EL (cell line): ENCODE measurements around the gene TRAF3.
"Not testable (repeated sequence)": the region's sequence is repeated elsewhere in the genome, so short reads cannot be mapped to it uniquely, and the experiment has no call there.

Experiments
- DNase-seq: peaks from one replicate; pipeline ENCODE4 v3.0.0-alpha.2; 2016

The TRAF3 gene

GRCh38 chr14:102752239-102752847 is 24.9 kb upstream of the TRAF3 start:
- DNase-seq = no peak

DNA sequence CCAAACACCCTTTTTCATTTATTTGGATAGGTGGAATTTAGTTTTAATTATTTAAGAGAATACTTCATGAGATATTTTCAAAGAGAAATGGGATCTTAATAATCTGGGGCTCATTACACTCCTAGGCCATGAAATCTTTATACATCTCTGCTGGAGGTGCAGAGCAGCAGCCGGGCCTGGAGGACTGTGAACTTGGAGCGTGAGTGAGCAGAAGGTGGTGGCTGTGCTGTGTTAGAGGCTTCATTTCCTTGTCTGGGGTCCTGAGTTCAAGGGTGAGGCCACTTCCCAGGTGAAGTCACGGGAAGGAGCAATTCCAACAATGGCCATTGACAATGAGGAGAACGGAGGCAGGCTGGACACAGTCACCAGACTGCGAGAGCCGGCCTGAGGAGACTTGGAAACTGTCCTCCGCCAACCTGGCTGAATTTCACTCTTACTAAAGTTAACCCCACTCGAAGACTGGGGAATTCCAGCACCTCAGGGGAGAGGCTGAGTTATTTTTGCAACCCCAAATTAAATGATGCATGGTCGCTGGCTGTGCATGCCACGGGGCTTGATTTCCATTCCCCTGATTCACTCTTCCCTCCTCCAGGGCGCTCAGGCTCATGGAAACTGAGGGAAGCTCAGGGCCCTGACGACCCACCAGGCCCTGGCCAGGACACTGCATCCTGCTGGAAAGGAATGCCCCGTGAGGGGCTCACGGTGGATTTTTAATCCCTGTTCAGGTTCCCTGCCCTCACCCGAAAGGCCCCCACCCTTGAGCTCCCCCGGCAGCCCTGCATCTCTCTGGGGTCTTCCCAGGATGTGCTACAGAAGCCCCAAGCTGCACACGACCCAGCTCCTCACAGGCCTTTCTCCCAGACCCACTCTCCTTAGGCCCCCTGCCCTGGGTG is 22.6 kb upstream of the TRAF3 start:
- DNase-seq = no peak

DNA sequence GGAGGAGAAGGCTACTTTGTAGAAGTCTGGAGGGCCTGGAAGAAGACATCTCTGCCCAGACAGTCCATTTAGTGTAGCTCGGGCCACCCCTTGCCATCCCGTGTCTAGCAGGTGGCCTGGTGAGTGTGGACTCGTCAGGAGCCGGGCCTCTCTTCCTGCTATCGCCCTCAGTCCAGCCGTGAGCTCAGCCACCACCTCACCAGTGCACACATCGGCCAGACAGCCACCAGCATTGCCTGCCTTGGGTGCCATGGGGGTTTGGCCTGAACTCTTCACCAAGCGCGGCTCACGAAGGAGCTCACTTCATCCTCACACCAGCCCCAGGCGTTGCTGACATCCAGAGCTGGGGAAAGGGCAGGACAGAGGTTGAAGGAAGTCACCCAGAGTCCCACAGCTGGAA is 19.6 kb upstream of the TRAF3 start:
- DNase-seq = no peak

GRCh38 chr14:102758087-102758486 is 19.2 kb upstream of the TRAF3 start:
- no peak for DNase-seq

GRCh38 chr14:102759456-102760187 is 17.6 kb upstream of the TRAF3 start:
- no peak for DNase-seq

DNA sequence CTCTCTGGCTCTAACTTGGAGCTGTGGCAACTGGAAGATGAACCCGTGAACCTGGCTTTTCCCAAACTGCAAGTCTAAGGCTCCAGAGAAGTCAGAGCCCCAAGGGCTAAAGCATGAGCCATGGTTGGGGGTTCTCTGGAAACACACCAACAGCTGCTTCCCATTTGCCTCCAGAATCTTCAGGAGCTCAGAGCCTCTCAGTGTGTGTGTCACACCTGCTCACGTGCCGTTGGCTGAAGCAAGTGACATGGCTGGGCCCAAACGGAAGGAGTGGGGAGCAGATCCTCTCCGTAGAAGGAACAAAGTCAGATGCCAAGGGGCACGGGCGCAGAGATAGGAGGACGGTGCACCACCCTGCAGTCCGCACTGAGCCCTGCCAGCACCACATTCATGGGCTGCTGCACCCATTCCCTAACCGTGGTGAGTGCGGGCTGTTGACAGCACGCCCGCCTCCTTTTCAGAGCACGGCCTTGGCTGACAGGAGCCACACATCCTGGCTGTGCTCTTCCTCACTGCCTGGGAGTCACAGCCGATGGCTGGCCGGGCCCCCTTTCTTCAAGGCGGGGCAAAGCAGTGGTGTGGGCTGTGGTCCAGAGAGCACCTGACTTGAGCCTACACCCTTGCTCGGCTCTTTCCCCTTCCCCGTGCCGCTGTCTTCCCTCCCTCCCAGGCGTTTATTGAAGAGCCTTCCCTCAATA is 16.6 kb upstream of the TRAF3 start:
- DNase-seq = no peak

GRCh38 chr14:102761206-102761605 is 16.0 kb upstream of the TRAF3 start:
- no peak for DNase-seq

GRCh38 chr14:102764220-102764671 is 13.0 kb upstream of the TRAF3 start:
- DNase-seq = no peak

- not testable (repeated sequence) for DNase-seq
These were observed 11.5 kb upstream of the TRAF3 start for GRCh38 chr14:102765770-102766169.

DNA sequence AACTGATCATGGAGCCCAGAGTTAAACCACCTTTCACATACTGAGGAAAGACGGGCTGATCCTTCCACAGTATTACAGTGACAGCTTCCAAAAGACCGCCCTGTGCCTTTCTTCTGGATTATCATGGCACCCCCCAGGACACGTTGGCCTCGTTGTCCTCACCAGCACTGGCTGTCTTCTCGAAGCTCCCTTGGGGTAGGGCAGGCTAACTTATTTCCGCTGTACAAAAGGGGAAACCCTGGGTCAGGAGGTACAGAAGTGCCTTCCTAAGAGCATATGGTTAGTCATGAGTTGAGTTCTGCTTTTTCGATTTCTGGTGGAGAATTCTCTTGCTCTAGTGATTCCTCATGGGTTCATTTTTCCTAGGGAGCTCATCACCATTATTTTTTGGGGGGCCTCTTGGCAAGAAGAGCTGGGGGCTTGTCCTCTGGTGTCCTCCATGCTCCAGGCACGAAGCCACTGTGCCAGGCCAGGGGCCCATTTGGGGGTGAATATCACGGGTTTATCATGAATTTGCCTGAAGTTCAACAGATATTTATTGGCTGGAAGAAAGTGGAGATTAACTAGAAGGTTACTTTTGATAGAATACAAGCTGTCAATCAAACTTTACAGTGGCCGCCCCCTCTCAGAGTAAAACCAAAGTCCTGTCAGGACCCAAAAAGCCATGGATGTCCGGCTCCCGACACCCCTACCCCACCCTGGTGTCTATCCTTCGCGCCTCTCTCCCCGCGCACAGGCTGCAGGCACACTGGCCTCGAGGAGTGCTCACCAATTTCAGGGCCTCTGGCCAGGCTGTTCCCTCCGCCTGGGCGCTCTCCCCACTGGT is 8.8 kb upstream of the TRAF3 start:
- no peak for DNase-seq

DNA sequence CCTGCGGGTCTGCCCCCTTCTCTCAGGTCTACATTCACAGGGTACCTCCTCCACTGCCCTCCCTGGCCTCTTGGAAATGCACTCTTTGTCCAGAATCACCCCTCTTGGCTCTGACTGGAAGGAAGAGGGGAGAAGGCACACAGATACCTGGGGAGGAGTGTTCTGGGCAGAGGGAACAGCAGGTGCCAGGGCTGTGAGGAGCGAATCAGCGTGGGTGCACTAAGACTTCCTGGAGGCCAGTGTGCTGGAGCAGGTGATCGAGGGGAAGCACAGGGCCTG is 8.3 kb upstream of the TRAF3 start:
- no peak for DNase-seq

DNA sequence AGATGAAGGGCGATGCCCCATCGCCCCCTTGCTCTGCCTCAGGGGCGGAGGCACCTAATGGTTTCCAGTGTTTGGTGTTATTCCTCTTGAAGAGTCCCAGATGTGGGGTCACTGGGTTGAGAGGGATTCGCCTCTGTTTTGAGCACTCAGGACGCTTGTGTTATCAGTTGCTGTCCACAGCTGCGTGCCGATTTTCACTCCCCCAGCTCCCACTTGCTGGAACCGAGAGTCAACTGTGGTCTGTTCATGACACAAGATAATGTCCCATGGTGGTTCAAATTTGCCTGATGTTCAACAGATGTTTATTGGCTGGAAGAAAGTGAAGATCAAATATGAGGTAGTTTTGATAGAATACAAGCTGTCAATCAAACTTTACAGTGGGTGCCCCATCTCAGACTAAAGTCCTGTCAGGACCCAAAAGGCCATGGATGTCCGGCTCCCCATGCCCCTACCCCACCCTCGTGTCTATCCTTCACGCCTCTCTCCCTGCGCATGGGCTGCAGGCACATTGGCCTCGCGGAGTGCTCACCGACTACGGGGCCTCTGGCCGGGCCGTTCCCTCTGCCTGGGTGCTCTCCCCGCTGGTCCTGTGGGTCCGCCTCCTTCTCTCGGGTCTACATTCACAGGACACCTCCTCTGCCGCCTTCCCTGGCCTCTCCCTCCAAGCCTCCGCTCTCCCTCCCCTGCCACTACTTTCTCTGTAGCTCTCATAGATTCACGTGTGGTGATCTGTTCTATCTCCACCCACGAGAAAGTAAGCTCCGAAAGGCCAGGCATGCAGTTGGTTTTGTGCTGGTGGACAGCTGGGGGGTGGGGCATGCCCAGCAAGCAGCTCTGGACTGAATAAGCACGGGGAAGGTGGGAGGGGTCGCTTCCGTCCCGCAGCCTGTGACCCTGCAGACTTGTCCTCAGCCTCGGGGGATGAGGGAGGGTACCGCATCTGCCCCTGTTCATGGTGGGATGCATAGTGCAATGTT is 6.8 kb upstream of the TRAF3 start:
- DNase-seq = no peak

DNA sequence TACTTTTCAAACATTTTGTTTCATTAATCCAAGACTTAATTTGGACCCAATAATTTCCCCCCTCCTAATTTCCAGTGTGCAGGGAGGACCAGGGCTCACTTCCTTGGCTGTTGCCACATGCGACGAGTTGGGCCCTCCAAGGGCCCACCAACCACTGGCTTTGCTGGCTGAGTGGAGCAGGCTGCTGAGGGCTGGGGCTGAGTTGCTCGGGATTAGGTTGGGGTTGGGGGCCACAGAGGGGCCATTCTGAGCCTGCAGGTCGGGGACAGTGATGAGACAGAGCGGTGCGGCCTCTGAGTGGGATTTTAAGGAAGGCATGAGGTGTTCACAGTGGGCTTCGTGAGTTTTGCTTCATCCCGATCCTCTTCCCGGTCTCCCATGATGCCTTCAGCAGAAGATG is 6.1 kb upstream of the TRAF3 start:
- no peak for DNase-seq

DNA sequence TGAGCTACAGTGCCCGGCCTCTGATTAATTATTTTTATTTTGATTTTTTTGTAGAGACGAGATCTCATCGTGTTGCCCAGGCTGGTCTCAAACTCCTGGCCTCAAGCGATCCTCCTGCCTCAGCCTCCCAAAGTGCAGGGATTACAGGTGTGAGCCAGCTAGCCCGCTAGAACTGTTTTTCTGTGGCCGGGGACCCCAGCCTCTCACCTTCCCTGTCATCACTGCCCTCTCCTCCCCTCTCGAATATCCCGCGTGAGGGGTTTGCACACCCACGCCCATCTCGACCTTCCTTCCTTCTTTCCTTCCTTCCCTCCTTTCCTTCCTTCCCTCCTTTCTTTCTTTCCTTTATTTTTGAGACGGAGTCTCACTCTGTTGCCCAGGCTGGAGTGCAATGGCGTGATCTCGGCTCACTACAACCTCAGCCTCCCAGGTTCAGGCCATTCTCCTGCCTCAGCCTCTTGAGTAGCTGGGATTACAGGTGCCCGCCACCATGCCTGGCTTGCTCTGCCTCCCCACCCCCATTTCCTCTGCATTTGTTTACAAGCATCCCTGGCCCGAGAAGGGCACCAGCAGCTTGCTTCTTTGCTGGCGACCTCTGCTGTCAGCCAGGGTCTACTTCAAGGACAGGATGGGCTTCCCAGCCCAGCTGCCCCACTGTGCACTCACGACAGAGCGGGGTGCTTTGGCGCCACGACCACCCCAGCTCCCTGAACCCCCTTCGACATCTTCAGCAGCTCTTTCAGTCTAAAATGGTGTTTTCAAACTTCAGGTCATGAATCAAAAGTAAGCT is 4.3 kb upstream of the TRAF3 start:
- peak; percentile 25 for DNase-seq

DNA sequence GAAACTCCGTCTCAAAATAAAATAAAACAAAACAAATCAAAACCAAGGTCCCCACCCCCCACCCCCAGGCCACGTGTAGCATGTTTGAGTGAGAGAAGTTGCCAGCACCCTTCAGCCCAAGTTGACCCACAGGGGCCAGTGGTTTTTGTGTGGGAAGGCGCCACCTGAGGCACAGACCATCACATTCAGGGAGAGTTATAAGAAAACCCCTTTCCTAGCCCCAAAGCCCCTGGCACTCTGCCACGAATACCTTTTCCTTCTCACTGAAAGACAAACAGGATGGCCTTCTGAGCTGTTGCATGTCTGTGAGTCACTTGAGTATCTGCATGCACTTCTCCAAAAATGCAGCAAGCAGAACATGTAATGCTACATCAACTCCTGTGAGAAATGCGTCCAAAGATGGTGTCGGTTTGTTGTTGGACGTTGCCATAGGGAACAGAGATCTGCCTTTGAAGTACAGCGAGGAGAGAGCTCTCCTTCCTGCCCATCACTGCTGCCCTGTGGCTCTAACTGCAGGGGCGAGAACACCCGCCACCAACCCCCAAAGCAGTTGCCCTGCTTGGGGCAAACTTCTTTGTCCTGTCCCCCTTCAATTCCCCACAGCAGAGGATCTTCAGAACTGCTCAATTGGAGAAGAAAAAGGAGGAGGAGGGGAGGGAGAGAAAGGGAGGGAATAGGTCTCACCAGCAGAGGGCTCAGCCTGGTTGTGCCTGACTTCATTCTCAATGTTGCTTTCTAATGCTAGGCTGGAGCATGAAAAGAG is 2.7 kb upstream of the TRAF3 start:
- peak; percentile 75 for DNase-seq

GRCh38 chr14:102775855-102776760 is 1.1 kb upstream of the TRAF3 start:
- peak; percentile 78 for DNase-seq

- no peak for DNase-seq
These were observed 575 bp downstream of the TRAF3 start for GRCh38 chr14:102777711-102778337.
